ENCODE results near the gene FZD2. TPM values are rescaled to one million over a fixed set of nuclear protein-coding genes. Genes with fewer than 3 reads are reported as not detected.

The FZD2 gene
- total RNA-seq, 1 experiment from 2014 or later = 11.6 TPM

DNA sequence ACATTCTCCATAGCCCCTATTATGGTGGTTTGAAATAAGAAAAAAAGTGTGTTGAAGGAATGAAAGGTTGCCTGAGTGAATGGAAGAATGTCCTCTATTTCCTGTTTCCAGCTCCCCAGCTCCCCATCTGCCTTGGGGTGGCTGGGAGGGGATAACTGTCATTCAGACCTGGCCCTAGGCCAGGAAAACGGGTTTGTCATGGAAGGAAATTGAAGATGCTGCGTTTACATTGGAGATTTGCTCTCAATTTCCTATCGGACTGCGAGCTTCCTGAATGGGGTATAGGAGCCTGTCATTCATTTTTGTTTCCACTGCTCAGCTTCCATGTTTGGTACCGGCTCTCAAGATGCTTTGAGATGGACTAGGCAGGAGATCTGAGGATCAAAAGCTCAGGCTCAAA is 2.2 kb upstream of the FZD2 start:
- no peak overlapping the region for H3K4me2 ChIP-seq (ENCODE audit: low read length)
- no peaks in the 10 kb centered on the region for H3K27me3 ChIP-seq (ENCODE audit: low read length)

DNA sequence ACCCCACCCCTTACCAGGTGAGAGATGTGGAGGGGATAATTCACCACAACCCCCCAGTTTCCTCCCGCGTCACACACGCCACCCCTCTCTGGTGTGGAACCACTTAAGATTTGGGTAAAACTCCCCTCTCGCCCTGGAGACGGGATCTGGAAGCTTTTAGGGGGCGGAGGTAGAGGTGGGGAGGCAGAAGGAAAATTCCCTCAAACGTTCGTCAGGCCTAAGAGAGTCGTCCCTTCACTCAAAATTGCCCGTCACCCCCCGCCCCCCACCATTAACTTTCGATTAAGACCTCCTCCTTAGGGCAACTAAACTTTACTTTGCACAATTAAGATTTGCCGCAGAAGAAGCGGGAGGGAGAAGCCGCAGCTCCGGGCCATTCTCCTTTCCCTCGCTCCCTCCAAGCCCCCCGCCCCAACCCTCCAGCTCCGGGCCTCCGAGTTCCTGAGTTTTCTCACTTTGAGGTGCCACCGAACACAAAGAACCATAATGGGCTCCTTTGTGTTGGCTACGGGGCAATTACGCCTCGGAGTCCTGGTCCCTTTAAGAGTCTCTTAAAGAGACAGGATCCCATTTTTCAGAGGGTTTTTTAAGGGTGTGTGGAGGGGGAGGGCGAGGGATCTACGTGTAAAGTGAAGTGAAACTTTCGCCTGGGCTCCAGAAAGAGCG is 985 bp upstream of the FZD2 start:
- intact Hi-C loops (cut with micrococcal nuclease) = loop anchor here (2.0 kb wide), 1 partner anchor 21 kb away; no protein-coding TSS in a partner anchor

More for the DNA sequence above, 2.2 kb upstream of the FZD2 start:
- ATAC-seq (no peak), DNase-seq (no peak)
- intact Hi-C loops (cut with micrococcal nuclease) = no loop called here
- H3K4me1 ChIP-seq (ENCODE audit: insufficient read depth, low read length) = peaks cover 18% of the 10 kb centered on the region
- no peaks in the 10 kb centered on the region for H3K36me3 ChIP-seq (ENCODE audit: low read depth, low read length)
- no peaks in the 10 kb centered on the region for H3K9me2 ChIP-seq (replicated peaks; ENCODE audit: low read length)
- POLR2A ChIA-PET (ENCODE audit: unreplicated experiment) = no interaction called here
- H3K9ac ChIP-seq (ENCODE audit: low read length) = no peak overlapping the region
- no peaks in the 10 kb centered on the region for H3K9me3 ChIP-seq (ENCODE audit: low read length)
- no TSS peak for BruUV-seq (replicated peaks)
- H3K27ac ChIP-seq (ENCODE audit: low read length) = no peak overlapping the region
- CTCF ChIA-PET = no interaction called here
- H3K79me2 ChIP-seq (ENCODE audit: low read length) = peaks cover 9% of the 10 kb centered on the region
- H3K4me3 ChIP-seq (ENCODE audit: low read length) = no peak overlapping the region
- H3F3A ChIP-seq (ENCODE audit: low read length, unreplicated experiment) = no peaks in the 10 kb centered on the region
- H4K20me1 ChIP-seq (ENCODE audit: low read length) = no peaks in the 10 kb centered on the region
- TF ChIP-seq EZH2phosphoT487 (IDR thresholded peaks at IDR 0.05; ENCODE audit: borderline replicate concordance, low read length) (no peak), EZH2 (IDR thresholded peaks at IDR 0.05; ENCODE audit: low read length, unreplicated experiment) (no peak)
- TF ChIP-seq, protein P1, sequence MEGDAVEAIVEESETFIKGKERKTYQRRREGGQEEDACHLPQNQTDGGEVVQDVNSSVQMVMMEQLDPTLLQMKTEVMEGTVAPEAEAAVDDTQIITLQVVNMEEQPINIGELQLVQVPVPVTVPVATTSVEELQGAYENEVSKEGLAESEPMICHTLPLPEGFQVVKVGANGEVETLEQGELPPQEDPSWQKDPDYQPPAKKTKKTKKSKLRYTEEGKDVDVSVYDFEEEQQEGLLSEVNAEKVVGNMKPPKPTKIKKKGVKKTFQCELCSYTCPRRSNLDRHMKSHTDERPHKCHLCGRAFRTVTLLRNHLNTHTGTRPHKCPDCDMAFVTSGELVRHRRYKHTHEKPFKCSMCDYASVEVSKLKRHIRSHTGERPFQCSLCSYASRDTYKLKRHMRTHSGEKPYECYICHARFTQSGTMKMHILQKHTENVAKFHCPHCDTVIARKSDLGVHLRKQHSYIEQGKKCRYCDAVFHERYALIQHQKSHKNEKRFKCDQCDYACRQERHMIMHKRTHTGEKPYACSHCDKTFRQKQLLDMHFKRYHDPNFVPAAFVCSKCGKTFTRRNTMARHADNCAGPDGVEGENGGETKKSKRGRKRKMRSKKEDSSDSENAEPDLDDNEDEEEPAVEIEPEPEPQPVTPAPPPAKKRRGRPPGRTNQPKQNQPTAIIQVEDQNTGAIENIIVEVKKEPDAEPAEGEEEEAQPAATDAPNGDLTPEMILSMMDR (conservative IDR thresholded peaks at IDR 0.05; ENCODE audit: low read depth, low read length) = no peak
- H2AFZ ChIP-seq (ENCODE audit: low read length) = no peak overlapping the region

More for the DNA sequence above, 985 bp upstream of the FZD2 start:
- ATAC-seq (peak; percentile 68), DNase-seq (peak; percentile 68)
- H3K27ac ChIP-seq (ENCODE audit: low read length) = no peak overlapping the region
- peak overlapping the region; percentile 82 for H3K4me2 ChIP-seq (ENCODE audit: low read length)
- H3K9ac ChIP-seq (ENCODE audit: low read length) = peak overlapping the region; percentile 60
- peaks cover 9% of the 10 kb centered on the region for H3K79me2 ChIP-seq (ENCODE audit: low read length)
- peaks cover 21% of the 10 kb centered on the region for H3K4me1 ChIP-seq (ENCODE audit: insufficient read depth, low read length)
- no peaks in the 10 kb centered on the region for H3F3A ChIP-seq (ENCODE audit: low read length, unreplicated experiment)
- POLR2A ChIA-PET (ENCODE audit: unreplicated experiment) = interaction anchor here (0.6 to 0.7 kb wide), 3 partner anchors 10 to 550 kb away, joined by 3 to 4 read pairs (median 3); no protein-coding TSS in a partner anchor
- H2AFZ ChIP-seq (ENCODE audit: low read length) = peak overlapping the region; percentile 99
- TSS peak; percentile 78 for BruUV-seq (replicated peaks)
- no peaks in the 10 kb centered on the region for H3K9me3 ChIP-seq (ENCODE audit: low read length)
- H4K20me1 ChIP-seq (ENCODE audit: low read length) = no peaks in the 10 kb centered on the region
- CTCF ChIA-PET = interaction anchor here (1.0 kb wide), 1 partner anchor 22 kb away, joined by 5 read pairs; no protein-coding TSS in a partner anchor
- H3K36me3 ChIP-seq (ENCODE audit: low read depth, low read length) = no peaks in the 10 kb centered on the region
- H3K9me2 ChIP-seq (replicated peaks; ENCODE audit: low read length) = no peaks in the 10 kb centered on the region
- peak overlapping the region; percentile 84 for H3K4me3 ChIP-seq (ENCODE audit: low read length)
- TF ChIP-seq, protein P1 (conservative IDR thresholded peaks at IDR 0.05; ENCODE audit: low read depth, low read length) = no peak
- TF ChIP-seq EZH2phosphoT487 (IDR thresholded peaks at IDR 0.05; ENCODE audit: borderline replicate concordance, low read length) = no peak
- no peak for TF ChIP-seq EZH2 (IDR thresholded peaks at IDR 0.05; ENCODE audit: low read length, unreplicated experiment)
- H3K27me3 ChIP-seq (ENCODE audit: low read length) = no peaks in the 10 kb centered on the region

All from PC-3 (cell line).